HG02852 (cell line): Measurements from ENCODE around the gene COX20.
"Not testable (repeated sequence)": the region's sequence is repeated elsewhere in the genome, so short reads cannot be mapped to it uniquely, and the experiment has no call there.

Experiments used
- ATAC-seq: cut with Tn5 transposase; IDR thresholded peaks from one replicate; pipeline ENCODE4 v1.9.1; 2021; ENCODE audit warnings: mild to moderate bottlenecking, moderate library complexity; ENCODE audit not compliant: unreplicated experiment

Gene COX20, protein sequence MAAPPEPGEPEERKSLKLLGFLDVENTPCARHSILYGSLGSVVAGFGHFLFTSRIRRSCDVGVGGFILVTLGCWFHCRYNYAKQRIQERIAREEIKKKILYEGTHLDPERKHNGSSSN

DNA sequence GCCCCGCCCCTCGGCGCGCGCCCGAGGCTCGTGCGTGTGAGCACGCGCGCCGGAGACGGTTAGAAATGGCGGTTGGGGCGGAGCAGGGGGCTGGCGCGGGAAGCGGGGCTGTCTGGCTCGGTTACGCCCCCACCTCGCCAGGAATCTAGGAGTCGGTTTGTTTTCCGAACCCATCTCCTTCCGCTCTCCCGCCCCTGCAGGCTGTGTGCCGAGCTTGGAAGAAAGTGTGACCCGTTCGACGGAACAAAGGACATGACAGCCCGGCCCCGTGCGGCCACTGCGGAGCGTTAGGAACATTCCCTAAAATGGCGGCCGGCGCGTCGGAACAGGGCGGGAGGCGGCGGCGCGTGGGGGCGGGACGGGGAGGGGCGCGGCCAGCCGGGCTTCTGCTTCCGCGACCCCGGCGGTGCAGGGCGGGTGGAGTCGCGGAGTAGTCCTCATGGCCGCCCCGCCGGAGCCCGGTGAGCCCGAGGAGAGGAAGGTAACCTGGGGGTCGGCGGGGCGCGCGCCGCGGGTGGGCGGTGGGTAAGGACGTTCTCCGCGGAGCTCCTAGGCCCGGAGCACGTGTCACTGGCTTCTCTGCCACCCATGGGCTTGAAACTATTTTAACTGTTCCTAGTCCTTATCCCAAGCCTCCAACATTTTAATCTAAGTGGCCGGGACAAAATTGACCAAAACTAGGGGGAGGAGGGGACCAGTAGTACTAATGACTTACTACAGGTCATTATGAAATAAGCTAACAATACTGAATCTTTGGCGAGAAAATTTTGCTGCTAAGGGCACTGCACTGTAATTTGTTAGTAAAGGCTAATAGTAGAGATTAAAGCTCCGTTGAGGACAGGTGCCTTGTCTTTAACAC is at the start of gene COX20:
COX20 (plus strand) TSS at position 383 of the 859 bp plus-strand sequence; CDS start at position 440, 57 bp downstream.
- ATAC-seq, result peak; percentile 64

DNA sequence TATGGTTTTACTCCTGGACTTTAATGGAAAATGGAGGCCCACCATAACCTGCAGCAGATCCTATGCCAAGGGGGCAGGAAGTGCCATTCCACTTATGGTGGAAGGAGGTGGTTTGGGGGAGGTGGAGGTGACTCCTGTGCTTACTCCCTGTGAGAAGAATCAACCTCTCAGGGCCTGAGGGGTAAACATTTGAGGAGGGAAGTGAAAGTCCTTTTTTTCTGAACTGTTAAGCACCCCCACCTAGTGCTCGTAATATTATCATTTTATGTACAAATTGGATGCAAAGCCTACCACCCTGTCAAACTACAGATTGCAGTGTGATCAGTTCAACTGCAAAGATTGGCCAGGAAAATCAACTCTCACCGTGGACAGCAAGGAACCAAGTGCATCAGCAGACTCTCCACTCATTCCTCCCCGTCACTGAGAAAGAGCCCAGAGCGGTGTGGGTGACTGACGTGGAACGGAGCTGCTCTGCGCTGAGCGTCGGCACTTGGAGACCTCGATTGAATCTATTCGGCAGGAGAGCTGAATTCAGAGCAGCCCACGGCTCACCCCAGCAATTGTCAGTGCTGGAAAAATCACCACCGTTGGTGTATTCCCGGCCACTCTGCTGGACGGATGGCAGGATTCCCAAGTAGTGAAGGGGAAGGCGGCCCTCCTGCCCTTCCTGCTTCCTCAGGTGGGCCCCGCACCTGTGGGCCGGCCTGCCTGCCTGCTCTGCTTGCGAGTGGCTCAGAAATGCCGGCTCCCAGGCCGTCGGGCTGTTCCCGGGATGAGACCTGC is 46.8 kb upstream of the COX20 start:
- ATAC-seq, result no peak

DNA sequence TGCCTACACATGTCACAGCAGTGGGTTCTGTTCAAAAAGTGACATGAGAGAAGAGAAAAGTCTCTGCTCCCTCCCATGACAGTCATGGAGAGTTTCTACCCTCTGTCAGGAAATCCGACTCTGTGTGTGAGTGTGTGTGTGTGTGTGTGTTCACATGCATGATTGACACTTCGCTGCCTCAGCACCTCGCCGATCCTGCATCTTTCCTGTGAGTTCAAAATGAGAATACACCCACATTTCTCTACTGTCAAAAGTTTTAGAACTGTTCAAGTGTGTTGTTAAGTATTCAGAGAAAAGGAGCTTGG is 46.2 kb upstream of the COX20 start:
- ATAC-seq, result no peak

DNA sequence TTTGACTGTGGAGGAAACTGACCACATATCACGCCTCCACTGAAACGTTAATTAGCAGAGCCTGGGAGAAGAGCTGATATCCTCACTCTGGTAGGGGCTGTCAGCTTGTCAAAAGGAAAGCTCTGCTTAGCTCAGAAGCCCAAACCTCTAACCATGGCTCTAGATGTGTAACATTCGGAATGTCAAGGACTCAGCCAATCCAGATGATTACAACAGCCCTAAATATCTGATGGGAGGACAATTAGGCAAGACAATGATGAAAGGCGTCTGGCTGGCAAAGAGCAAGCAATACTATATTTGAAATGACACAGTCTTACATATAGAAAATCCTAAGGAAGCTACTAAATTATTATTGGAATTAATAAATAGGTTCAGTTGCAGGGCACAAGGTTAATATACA is 45.7 kb upstream of the COX20 start:
- no peak for ATAC-seq

DNA sequence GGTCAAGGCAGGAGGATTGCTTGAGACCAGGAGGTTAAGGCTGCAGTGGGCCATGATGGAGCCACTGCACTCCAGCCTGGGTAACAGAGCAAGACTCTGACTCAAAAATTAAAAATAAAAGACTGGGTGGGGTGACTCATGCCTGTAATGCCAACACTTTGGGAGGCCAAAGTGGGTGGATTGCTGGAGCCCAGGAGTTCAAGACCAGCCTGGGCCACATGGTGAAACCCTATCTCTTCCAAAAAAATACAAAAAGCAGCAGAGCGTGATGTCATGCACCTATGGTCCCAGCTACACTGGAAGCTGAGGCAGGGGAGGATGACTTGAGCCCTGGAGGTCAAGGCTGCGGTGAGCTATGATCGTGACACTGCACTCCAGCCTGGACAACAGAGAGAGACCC is 44.4 kb upstream of the COX20 start:
- no peak for ATAC-seq

DNA sequence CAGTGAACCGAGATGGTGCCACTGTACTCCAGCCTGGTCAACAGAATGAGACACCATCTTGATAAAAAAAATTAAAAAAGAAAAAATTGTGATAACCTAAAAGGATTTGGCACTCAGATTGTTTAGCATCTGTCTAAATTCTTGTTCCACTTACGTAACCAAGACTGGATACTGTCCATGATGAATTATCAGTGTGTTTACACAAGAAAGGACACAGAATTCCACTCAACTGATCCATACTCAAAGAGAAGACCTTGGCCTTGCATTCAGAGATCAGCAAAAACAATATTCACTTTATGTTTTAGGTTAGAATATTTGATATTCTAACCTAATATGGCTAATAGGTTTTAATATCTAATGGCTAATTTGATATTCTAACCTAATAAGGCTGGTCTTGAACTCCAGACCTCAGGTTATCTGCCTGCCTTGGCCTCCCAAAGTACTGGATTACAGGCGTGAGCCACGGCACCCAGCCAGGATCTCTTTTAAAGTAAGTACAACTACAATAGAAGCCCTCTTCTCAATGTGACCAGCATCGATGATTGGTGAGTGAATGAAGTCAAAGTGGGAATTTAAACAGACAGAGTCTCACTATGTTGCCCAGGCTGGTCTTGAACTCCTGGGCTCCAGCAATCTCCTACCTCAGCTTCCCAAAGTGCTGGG is 43.1 kb upstream of the COX20 start:
- ATAC-seq, result no peak

DNA sequence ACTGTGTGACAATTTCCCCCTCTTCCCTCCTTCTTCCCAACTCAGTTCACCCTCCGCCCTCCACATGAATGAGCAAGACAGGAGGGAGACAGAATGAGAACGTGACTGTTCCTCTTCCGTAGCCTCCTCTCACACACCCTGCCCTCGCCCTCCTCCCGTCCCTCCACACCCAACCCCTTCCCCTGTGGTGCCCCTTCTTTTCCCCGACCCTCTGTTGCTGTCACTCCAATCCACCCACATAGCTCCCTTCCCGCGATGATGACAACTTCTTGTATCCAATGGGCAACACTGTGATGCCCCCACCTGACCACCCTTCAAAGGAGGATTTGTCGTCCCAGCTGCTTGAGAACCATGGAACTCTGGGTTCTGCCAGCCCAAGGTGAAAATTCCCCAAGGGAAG is 41.4 kb upstream of the COX20 start:
- no peak for ATAC-seq

DNA sequence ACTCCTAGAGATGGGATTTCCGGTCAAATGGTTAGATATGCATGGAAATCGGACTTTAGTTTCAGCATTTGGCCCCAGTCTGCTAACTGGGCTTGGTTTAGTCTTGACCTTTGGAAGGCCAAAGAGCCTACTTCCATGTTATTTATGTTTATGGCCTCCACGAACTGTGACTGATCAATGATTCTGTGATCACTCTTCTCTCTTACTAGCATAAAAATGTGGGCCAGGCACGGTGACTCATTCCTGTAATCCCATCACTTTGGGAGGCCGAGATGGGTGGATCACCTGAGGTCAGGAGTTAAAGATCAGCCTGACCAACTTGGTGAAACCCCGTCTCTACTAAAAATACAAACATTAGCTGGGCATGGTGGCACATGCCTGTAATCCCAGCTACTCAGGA is 40.9 kb upstream of the COX20 start:
- ATAC-seq, result not testable (repeated sequence)

DNA sequence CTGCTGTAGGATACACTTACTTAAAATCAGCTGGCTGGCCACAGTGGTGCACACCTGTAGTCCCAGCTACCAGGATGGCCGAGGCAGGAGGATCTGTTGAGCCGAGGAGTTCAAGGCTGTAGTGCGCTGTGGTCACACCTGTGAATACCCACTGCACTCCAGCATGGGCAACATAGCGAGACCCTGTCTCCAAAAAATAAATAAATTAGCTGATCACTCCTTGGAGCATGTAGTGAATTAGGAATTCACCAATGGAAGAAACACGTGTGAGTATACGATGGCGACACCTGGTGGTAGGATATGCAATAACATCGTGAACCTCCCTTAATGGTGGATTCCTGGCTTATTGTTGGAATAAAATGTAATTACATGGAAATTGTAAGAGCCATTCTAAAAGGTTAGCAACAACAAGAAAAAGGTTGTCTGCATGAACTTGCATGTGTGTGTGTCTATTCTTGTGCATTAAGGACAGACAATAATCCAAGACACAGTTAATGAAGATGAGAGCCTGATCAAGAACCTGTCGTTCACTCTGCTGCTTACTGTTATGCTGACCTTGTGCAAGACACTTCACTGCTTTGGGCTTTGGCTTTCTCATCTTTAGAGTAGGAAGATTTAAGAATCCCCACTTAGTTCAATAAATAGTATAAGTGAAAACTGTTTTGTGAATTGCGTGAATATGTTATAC is 38.6 kb upstream of the COX20 start:
- no peak for ATAC-seq

DNA sequence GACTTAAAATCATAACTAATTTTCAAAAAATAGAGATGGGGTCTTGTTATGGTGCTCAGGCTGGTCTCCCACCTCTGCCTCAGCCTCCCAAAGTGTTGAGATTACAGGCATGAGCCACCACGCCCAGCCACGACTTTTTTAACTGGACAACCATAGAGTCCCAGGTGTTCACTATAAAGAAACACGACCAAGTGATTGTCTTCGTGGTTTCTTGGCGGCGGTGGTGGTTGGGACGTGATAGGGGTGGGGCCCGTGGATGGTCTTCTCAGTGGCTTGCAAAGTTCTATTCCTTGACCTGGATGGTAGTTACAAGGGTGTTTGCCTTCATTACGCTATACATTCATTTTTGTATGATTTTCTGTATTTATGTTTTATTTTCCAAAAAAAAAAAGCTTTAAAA is 34.6 kb upstream of the COX20 start:
- ATAC-seq, result no peak

DNA sequence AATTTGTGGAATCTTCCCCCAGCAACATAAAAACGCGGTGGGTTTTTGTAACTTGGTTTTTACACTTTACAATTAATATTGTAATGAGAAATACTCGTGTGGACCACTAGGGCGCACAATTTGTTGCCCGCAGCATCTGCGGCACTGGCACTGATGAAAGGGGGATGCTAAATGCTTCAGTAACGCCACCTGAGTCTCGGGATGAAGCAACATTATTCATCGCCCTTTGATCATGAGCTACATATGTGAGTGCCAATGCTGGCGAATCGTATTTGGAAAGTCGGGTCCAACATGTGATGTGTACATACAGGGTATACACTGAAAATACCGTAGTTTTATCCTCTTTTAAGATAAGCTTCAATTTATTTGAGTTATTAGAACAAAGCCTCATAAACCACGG is 34.2 kb upstream of the COX20 start:
- ATAC-seq, result peak; percentile 83

DNA sequence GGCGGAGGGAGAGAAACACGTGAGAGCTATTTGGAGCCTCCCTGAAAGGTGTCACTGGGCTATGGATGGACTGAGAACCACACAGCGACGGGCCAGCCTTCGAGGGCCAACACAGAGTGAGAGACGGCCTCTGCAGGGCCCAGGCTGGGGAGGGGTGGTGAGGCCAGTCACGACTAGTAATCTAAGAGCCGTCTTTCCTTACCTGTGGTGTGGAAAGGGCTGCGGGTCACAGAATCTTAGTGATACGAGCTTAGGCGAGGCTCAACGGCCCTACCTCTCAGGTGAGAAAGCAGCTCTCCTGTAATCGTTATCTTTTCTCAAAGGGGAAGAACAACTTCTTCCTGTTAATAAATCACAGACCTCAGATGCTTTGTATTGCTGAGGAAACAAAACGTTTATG is 33.4 kb upstream of the COX20 start:
- ATAC-seq, result no peak

DNA sequence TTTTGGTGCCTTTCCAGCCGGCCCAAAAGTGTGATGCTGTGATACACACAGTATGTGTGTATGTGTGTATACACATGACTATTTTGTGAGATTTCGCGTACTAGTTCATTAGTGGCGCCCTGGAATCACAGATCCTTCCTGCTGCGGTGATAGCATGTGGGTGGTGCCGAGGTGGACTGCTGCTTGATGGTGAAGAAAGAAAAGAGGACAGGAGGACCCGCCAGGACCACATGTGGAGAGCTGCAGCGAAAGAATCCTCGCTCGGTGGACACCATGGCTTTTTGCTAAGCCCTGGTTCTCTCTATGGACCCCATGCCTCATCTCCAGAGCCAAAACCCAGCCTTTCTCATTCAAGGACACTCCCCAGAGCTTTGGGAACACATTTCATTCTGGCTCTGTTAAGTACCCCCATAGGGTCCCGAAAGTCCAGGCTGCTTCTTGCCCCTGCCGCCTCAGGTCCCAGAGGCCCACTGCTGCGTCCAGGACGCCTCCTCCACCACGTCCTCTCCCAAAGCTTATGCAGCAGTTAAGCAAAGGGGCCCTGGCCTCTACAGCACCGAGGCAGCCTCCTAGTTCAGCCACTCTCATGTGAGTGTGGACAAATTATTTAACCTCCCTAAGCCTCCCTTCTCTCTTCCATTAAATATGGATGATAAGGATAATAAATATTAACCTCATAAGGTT is 32.8 kb upstream of the COX20 start:
- ATAC-seq, result no peak

DNA sequence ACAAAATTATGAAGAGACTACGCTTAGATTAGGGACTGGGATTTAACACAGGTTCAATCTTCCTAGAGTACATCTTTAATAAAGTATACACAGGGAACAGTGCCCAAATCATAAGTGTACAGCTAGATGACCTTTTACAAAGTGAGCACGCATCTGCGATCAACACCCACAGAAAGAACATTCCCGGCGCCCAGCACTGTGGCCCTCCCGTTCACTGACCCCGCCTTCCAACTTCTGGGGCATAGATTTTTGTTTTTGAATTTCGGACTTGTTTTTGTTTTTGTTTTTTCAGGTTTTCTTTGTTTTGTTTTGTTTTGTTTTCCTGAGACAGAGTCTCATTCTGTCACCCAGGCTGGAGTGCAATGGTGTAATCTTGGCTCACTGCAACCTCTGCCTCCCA is 30.6 kb upstream of the COX20 start:
- no peak for ATAC-seq

DNA sequence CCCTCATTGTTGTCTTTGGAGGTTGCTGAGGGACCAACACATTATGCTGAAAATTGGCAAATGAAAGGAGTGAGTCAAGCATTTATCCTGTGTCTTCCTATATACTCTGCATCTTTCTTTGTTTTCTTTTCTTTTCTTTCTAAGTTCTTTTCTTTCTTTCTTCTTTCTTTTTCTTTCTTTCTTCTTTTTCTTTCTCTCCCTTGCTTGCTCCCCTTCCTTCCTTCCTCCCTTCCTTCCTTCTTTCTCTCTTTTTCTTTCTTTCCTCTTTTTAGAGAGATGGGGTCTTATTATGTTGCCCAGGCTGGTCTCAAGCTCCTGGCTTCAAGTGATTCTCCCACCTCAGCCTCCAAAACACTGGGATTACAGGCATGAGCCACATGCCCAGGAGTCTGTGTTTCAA is 28.3 kb upstream of the COX20 start:
- no peak for ATAC-seq

DNA sequence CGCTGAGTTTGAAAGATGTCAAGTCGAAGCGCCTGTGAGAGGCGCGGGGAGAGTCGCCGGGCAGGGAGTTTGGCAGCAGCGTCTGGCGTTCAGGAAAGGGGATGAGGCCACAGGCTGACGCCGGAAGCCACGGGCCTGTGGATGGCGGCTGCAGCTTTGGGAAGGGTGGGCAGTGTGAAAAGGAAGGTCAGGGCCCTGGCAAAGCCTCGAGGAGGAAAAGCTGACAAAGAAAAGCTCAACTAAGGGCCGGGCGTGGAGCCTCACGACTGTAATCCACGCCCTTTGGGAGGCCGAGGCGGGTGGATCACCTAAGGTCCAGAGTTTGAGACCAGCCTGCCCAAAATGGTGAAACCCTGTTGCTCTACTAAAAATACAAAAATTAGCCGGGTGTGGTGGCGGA is 25.2 kb upstream of the COX20 start:
- no peak for ATAC-seq

DNA sequence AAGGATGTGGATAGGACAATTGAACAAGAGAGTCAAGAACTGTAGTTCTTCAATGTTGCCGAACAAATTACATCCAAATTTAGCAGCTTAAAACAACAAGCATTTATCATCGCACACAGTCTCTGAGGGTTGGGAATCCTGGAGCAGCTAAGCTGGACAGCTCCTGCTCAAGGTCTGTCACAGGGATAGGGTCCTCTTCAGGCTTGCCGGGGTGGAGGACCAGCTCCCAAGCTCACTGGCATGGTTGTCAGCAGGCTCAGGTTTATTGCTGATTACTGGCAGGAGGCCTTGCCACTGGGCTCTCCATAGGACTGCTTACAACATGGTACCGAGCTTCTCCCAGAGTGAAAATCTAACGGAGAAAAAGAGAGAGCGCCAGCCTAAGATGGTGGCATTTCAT is 22.1 kb upstream of the COX20 start:
- ATAC-seq, result no peak

DNA sequence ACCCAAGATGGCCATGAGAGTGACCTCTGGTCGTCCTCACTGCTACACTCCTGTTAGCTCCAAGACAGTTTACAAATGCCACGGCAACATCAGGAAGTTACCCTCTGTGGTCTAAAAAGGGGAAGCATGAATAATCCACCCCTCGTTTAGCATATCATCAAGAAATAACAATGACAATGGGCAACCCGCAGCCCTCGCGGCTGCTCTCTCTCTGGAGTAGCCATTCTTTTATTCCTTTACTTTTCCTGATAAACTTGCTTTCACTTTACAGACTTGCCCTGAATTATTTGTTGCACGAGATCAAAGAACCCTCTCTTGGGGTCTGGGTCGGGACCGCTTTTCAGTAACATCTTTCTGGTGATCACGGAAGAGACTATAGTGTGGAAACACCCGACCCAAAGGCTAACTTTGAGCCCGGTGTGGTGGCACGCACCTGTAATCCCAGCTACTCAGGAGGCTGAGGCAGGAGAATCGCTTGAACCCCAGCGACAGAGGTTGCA is 19.8 kb upstream of the COX20 start:
- no peak for ATAC-seq

DNA sequence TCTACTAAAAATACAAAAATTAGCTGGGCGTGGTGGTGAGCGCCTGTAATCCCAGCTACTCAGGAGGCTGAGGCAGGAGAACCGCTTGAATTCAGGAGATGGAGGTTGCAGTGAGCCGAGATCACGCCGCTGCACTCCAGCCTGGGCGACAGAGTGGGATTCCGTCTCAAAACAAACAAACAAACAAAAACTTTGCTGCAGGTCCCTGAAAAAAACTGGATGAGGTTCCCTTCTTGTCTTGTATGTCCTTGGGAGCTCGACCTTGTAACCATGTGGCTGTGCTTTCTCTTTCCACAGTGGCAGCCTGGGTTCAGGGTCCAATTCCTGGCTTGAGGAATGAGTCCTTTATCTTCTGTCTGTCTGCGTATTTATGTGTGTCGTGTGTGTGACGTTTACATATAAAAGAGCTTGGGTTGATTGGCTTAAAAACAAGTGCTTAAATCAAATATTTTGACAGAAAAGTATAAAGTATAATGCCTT is 18.0 kb upstream of the COX20 start:
- ATAC-seq, result no peak

DNA sequence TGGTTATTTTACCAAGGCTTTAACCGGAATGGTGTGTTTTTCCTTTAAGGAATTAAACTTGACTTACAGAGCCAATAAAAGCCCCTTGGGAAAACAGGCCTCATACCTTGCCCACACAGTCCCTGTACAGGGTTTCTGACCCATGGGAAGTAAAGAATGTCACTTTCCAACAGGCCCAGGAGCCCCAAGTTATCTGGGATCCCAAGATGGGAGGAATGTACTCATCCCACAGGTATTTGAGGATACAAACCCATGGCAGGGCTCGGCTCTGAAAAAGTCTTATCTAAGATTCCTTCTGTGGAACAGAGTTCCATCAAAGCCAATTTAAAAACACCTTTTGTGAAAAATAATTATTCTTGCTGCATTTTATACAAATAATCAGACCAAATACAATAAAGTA is 15.3 kb upstream of the COX20 start:
- ATAC-seq, result no peak
